SK-N-MC (cell line): ENCODE results near the gene IST1.

Experiments used
- EZH2 ChIP-seq: fragments of 200-600 bp; sonication (generic); IDR thresholded peaks from one replicate; pipeline ENCODE4 v1.6.1; 2017; ENCODE audit warnings: antibody characterized with exemption
- POLR2AphosphoS5 ChIP-seq: IDR thresholded peaks from 2 replicates; pipeline ENCODE4 v1.6.1; 2012; ENCODE audit warnings: mild to moderate bottlenecking, low read depth, low read length, borderline replicate concordance

DNA sequence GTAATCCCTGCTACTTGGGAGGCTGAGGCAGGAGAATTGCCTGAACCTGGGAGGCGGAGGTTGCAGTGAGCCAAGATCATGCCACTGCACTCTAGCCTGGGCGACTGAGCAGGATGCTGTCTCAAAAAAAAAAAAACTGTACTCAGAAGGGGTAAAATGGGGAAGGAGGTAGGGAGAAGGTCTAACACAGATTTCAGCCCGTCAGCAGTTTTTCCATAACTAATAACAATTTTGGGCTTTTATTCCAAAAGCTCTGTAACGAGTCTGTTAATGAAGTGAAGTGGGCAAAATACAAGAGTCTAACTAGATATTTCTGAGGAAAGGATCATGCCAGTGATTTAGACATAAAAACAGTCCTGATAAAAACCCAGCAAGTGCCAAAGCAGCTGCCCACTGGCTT, 22.1 kb upstream of the IST1 start:
- no peak for TF ChIP-seq EZH2
- no peak for TF ChIP-seq POLR2AphosphoS5
